Measurements from ENCODE around the gene TTC7B.

Gene TTC7B

GRCh38 chr14:90569606-90570387 is 246.4 kb downstream of the TTC7B start:
- no peak for DNase-seq

- DNase-seq, result no peak
These were observed 247.0 kb downstream of the TTC7B start for GRCh38 chr14:90569201-90569600.

GRCh38 chr14:90568405-90568804 is 247.8 kb downstream of the TTC7B start:
- DNase-seq, result no peak

- DNase-seq, result no peak
These were observed 248.2 kb downstream of the TTC7B start for GRCh38 chr14:90567991-90568390.

GRCh38 chr14:90567191-90567590 is 249.0 kb downstream of the TTC7B start:
- DNase-seq, result no peak

GRCh38 chr14:90566481-90566880 is 249.7 kb downstream of the TTC7B start:
- DNase-seq, result no peak

- DNase-seq, result no peak
These were observed 251.7 kb downstream of the TTC7B start for GRCh38 chr14:90564496-90564895.

- DNase-seq, result no peak
These were observed 253.6 kb downstream of the TTC7B start for GRCh38 chr14:90562652-90563051.

- DNase-seq, result no peak
These were observed 254.3 kb downstream of the TTC7B start for GRCh38 chr14:90561920-90562319.

GRCh38 chr14:90560991-90561390 is 255.2 kb downstream of the TTC7B start:
- no peak for DNase-seq

- no peak for DNase-seq
These were observed 255.7 kb downstream of the TTC7B start for GRCh38 chr14:90560558-90560957.

- no peak for DNase-seq
These were observed 256.3 kb downstream of the TTC7B start for GRCh38 chr14:90559811-90560492.

- DNase-seq, result no peak
These were observed 257.1 kb downstream of the TTC7B start for GRCh38 chr14:90558983-90559590.

GRCh38 chr14:90558041-90558982 is 257.9 kb downstream of the TTC7B start:
- no peak for DNase-seq

- no peak for DNase-seq
These were observed 258.7 kb downstream of the TTC7B start for GRCh38 chr14:90557516-90557915.

- DNase-seq, result no peak
These were observed 259.4 kb downstream of the TTC7B start for GRCh38 chr14:90556666-90557450.

GRCh38 chr14:90556012-90556477 is 260.2 kb downstream of the TTC7B start:
- DNase-seq, result no peak

GRCh38 chr14:90555126-90556011 is 260.9 kb downstream of the TTC7B start:
- DNase-seq, result no peak

- DNase-seq, result no peak
These were observed 261.9 kb downstream of the TTC7B start for GRCh38 chr14:90554341-90554740.

- no peak for DNase-seq
These were observed 262.3 kb downstream of the TTC7B start for GRCh38 chr14:90553921-90554336.
